Keratinocyte (primary cell): ENCODE results near the gene PHLDA3. TPM values are rescaled to one million over a fixed set of nuclear protein-coding genes. Genes with fewer than 3 reads are reported as not detected.

Experiments used
- DNase-seq: peaks from one replicate; pipeline ENCODE4 v3.0.0-alpha.2; 2011; ENCODE audit warnings: low read depth, missing footprints, low spot score
- FAIRE-seq: peaks from 2 replicates; lab custom pipeline; 2011; peaks lifted over from hg19 to GRCh38; lab: Jason Lieb, UNC
- H2AFZ ChIP-seq: 2 replicates; pipeline ENCODE4 v1.6.0; 2012; ENCODE audit warnings: low read length, control low read depth, inconsistent platforms; ENCODE audit not compliant: control insufficient read depth
- H3K27ac ChIP-seq: 2 replicates; pipeline ENCODE4 v1.5.1; 2011; ENCODE audit warnings: low read length; ENCODE audit not compliant: control insufficient read depth, insufficient read depth
- H3K27me3 ChIP-seq: 3 replicates; pipeline ENCODE4 v1.6.0; 2011; ENCODE audit warnings: low read length; ENCODE audit not compliant: control insufficient read depth, insufficient read depth; ENCODE audit errors: extremely low read depth
- H3K36me3 ChIP-seq, 2 experiments: 2 replicates in 1 of 2; 3 replicates in 1 of 2; pipeline ENCODE4 v1.5.1; 2011; ENCODE audit warnings: low read length in 2 of 2, mild to moderate bottlenecking in 1 of 2; ENCODE audit not compliant: control insufficient read depth in 2 of 2, insufficient read depth in 2 of 2; ENCODE audit errors: extremely low read depth in 1 of 2
- H3K4me1 ChIP-seq: 3 replicates; pipeline ENCODE4 v1.5.1; 2011; ENCODE audit warnings: low read length; ENCODE audit not compliant: control insufficient read depth, insufficient read depth; ENCODE audit errors: extremely low read depth
- H3K4me2 ChIP-seq: 3 replicates; pipeline ENCODE4 v1.6.0; 2011; ENCODE audit warnings: low read depth, low read length; ENCODE audit not compliant: control insufficient read depth, insufficient read depth; ENCODE audit errors: extremely low read depth
- H3K4me3 ChIP-seq, 3 experiments: fragments of 200-600 bp in 1 of 3; sonication (generic) in 1 of 3; 2 replicates in 2 of 3; 3 replicates in 1 of 3; pipeline ENCODE4 v1.5.1; 2011 to 2016; ENCODE audit warnings: low read length in 3 of 3, mild to moderate bottlenecking in 3 of 3, control low read depth in 2 of 3, inconsistent platforms in 1 of 3, low read depth in 1 of 3, mixed read lengths in 1 of 3, mixed run types in 1 of 3, moderate library complexity in 1 of 3; ENCODE audit not compliant: control insufficient read depth in 2 of 3, insufficient read depth in 2 of 3; ENCODE audit errors: extremely low read depth in 1 of 3
- H3K79me2 ChIP-seq: 2 replicates; pipeline ENCODE4 v1.6.0; 2012; ENCODE audit warnings: low read length; ENCODE audit not compliant: control insufficient read depth, insufficient read depth
- H3K9ac ChIP-seq: 3 replicates; pipeline ENCODE4 v1.6.0; 2011; ENCODE audit warnings: low read length; ENCODE audit not compliant: control insufficient read depth, insufficient read depth; ENCODE audit errors: extremely low read depth
- H3K9me1 ChIP-seq: 3 replicates; pipeline ENCODE4 v1.6.0; 2011; ENCODE audit warnings: low read length; ENCODE audit not compliant: control insufficient read depth, insufficient read depth; ENCODE audit errors: extremely low read depth
- H3K9me3 ChIP-seq: 2 replicates; pipeline ENCODE4 v1.5.1; 2012; ENCODE audit warnings: low read depth, low read length; ENCODE audit not compliant: control insufficient read depth
- H4K20me1 ChIP-seq: 3 replicates; pipeline ENCODE4 v1.6.0; 2011; ENCODE audit warnings: low read length; ENCODE audit not compliant: control insufficient read depth, insufficient read depth; ENCODE audit errors: extremely low read depth
- EZH2 ChIP-seq: IDR thresholded peaks from one replicate; pipeline ENCODE4 v1.6.1; 2012; ENCODE audit warnings: inconsistent platforms, mild to moderate bottlenecking, low read length, moderate library complexity
- dilution Hi-C: fragments of 300-500 bp; cut with MboI; formaldehyde crosslinking; loops from one replicate; pipeline ENCODE4 v1.7.0; 2020; ENCODE audit warnings: low sequenced_read_pairs; ENCODE audit not compliant: extremely low pct_ligation_motif_present
- polyA plus RNA-seq, 5 experiments: library from polyadenylated mRNA; depleted of rRNA in 3 of 5; stranded (reverse) in 3 of 5; stranded (forward) in 1 of 5; unstranded in 1 of 5; fragments of >200 nt; gene quantifications; 1 replicate in 1 of 5; 2 replicates in 3 of 5; 3 replicates in 1 of 5; pipeline versions ENCODE4 v1.2.1 to v1.2.3, GENCODE V29; 2011 to 2012; ENCODE audit warnings: missing spikeins in 2 of 5, low read depth in 1 of 5, low replicate concordance in 1 of 5
- TF ChIP-seq, protein P1 (sequence below), 3 experiments: IDR thresholded peaks in 1 of 3; conservative IDR thresholded peaks in 1 of 3; optimal IDR thresholded peaks in 1 of 3; 2 replicates in 2 of 3; 3 replicates in 1 of 3; pipeline versions ENCODE3 to v1.5.1; 2011; ENCODE audit warnings: low read length in 3 of 3, mild to moderate bottlenecking in 3 of 3, moderate library complexity in 2 of 3, control low read depth in 1 of 3, inconsistent platforms in 1 of 3; ENCODE audit not compliant: insufficient read depth in 2 of 3; ENCODE audit errors: extremely low read depth in 1 of 3

Gene PHLDA3
- polyA plus RNA-seq, 1 donor (not counting 4 experiments of a cell fraction or from before 2014, with no cell fraction given) = 48.2 TPM

- no peak overlapping the region for H3K4me3 ChIP-seq
- TF ChIP-seq, protein P1, sequence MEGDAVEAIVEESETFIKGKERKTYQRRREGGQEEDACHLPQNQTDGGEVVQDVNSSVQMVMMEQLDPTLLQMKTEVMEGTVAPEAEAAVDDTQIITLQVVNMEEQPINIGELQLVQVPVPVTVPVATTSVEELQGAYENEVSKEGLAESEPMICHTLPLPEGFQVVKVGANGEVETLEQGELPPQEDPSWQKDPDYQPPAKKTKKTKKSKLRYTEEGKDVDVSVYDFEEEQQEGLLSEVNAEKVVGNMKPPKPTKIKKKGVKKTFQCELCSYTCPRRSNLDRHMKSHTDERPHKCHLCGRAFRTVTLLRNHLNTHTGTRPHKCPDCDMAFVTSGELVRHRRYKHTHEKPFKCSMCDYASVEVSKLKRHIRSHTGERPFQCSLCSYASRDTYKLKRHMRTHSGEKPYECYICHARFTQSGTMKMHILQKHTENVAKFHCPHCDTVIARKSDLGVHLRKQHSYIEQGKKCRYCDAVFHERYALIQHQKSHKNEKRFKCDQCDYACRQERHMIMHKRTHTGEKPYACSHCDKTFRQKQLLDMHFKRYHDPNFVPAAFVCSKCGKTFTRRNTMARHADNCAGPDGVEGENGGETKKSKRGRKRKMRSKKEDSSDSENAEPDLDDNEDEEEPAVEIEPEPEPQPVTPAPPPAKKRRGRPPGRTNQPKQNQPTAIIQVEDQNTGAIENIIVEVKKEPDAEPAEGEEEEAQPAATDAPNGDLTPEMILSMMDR (optimal IDR thresholded peaks at IDR 0.05 in 1 of 3, IDR thresholded peaks at IDR 0.05 in 1 of 3, conservative IDR thresholded peaks at IDR 0.05 in 1 of 3; ENCODE audit: extremely low read depth in 1 of 3, insufficient read depth in 2 of 3, low read length in 3 of 3) = no peak
- no peak for TF ChIP-seq EZH2
- FAIRE-seq (no peak), DNase-seq (no peak)
- peaks cover 43% of the 10 kb centered on the region for H3K4me1 ChIP-seq
- H3K9ac ChIP-seq = no peak overlapping the region
- no peaks in the 10 kb centered on the region for H3K9me1 ChIP-seq
- H4K20me1 ChIP-seq = peaks cover 8% of the 10 kb centered on the region
- no peak overlapping the region for H3K27ac ChIP-seq
- H3K27me3 ChIP-seq = no peaks in the 10 kb centered on the region
- no peaks in the 10 kb centered on the region for H3K9me3 ChIP-seq
- dilution Hi-C loops = no loop called here
- no peak overlapping the region for H3K4me2 ChIP-seq
- peaks cover 27 to 51% of the 10 kb centered on the region in 2 experiments for H3K36me3 ChIP-seq
- no peak overlapping the region for H2AFZ ChIP-seq
- peaks cover 9% of the 10 kb centered on the region for H3K79me2 ChIP-seq
These were observed 23.0 kb upstream of the PHLDA3 start for GRCh38 chr1:201491896-201492511.

GRCh38 chr1:201490708-201491131 is 21.7 kb upstream of the PHLDA3 start:
- TF ChIP-seq, protein P1 (optimal IDR thresholded peaks at IDR 0.05 in 1 of 3, IDR thresholded peaks at IDR 0.05 in 1 of 3, conservative IDR thresholded peaks at IDR 0.05 in 1 of 3; ENCODE audit: extremely low read depth in 1 of 3, insufficient read depth in 2 of 3, low read length in 3 of 3) = no peak
- TF ChIP-seq EZH2 = no peak
- Histone ChIP-seq H3K9me1 (no peaks in the 10 kb centered on the region), H3K9me3 (no peaks in the 10 kb centered on the region), H3K4me2 (no peak overlapping the region), H3K27me3 (no peaks in the 10 kb centered on the region), H4K20me1 (peaks cover 8% of the 10 kb centered on the region), H3K27ac (no peak overlapping the region), H3K9ac (no peak overlapping the region), H3K4me3 (no peak overlapping the region), H3K79me2 (peaks cover 6% of the 10 kb centered on the region), H3K4me1 (peaks cover 30% of the 10 kb centered on the region), H3K36me3 (peaks cover 32 to 50% of the 10 kb centered on the region in 2 experiments), H2AFZ (no peak overlapping the region)
- DNase-seq (no peak), FAIRE-seq (no peak)
- dilution Hi-C loops = no loop called here
